Loucy (cell line): Measurements from ENCODE around the gene COMMD10.

Source experiments
- H2AFZ ChIP-seq: fragments of 200-600 bp; sonication (generic); 2 replicates; pipeline ENCODE4 v1.6.0; 2016; ENCODE audit warnings: antibody characterized with exemption, mild to moderate bottlenecking, low read length, moderate library complexity
- H3F3A ChIP-seq: fragments of 200-600 bp; 2 replicates; pipeline ENCODE4 v1.6.0; 2016; ENCODE audit warnings: antibody characterized with exemption, low read depth, mild to moderate bottlenecking
- H3K27me3 ChIP-seq: fragments of 200-600 bp; sonication (generic); 2 replicates; pipeline ENCODE4 v1.6.1; 2014; ENCODE audit warnings: low read length, mild to moderate bottlenecking; ENCODE audit not compliant: insufficient read depth, poor library complexity, severe bottlenecking
- H3K36me3 ChIP-seq: fragments of 200-600 bp; sonication (generic); 2 replicates; pipeline ENCODE4 v1.6.1; 2016; ENCODE audit warnings: low read length; ENCODE audit not compliant: insufficient read depth
- H3K4me1 ChIP-seq: fragments of 200-600 bp; sonication (generic); 2 replicates; pipeline ENCODE4 v1.5.1; 2014; ENCODE audit warnings: low read length, mild to moderate bottlenecking; ENCODE audit not compliant: insufficient read depth, poor library complexity, severe bottlenecking
- H3K4me2 ChIP-seq: fragments of 200-600 bp; sonication (generic); 2 replicates; pipeline ENCODE4 v1.6.0; 2014; ENCODE audit warnings: antibody characterized with exemption, low read length, low read depth, mild to moderate bottlenecking; ENCODE audit not compliant: poor library complexity, severe bottlenecking
- H3K4me3 ChIP-seq: fragments of 200-600 bp; sonication (generic); 2 replicates; pipeline ENCODE4 v1.5.1; 2014; ENCODE audit warnings: low read length, mild to moderate bottlenecking, mixed read lengths; ENCODE audit not compliant: poor library complexity, severe bottlenecking
- H3K79me2 ChIP-seq: fragments of 200-600 bp; sonication (generic); 2 replicates; pipeline ENCODE4 v1.6.1; 2014; ENCODE audit warnings: low read length; ENCODE audit not compliant: insufficient read depth
- H3K9ac ChIP-seq: fragments of 200-600 bp; sonication (generic); 2 replicates; pipeline ENCODE4 v1.6.0; 2014; ENCODE audit warnings: mild to moderate bottlenecking, low read depth, low read length, moderate library complexity; ENCODE audit not compliant: poor library complexity, severe bottlenecking
- H3K9me2 ChIP-seq: fragments of 200-600 bp; sonication (generic); replicated peaks from 2 replicates; pipeline ENCODE4 v1.6.1; 2016; ENCODE audit warnings: low read depth, low read length, mixed read lengths
- H3K9me3 ChIP-seq: fragments of 200-600 bp; sonication (generic); 2 replicates; pipeline ENCODE4 v1.6.1; 2014; ENCODE audit warnings: mild to moderate bottlenecking, antibody characterized with exemption, low read length, low read depth; ENCODE audit not compliant: insufficient read depth
- H4K20me1 ChIP-seq: fragments of 200-600 bp; sonication (generic); 2 replicates; pipeline ENCODE4 v1.6.0; 2014; ENCODE audit warnings: antibody characterized with exemption, low read length, mild to moderate bottlenecking; ENCODE audit not compliant: insufficient read depth, poor library complexity, severe bottlenecking
- EZH2phosphoT487 ChIP-seq: fragments of 200-600 bp; IDR thresholded peaks from 2 replicates; pipeline ENCODE4 v1.6.1; 2018; ENCODE audit warnings: antibody characterized with exemption, mild to moderate bottlenecking, moderate library complexity, borderline replicate concordance
- TF ChIP-seq, protein P1 (sequence below): fragments of 200-600 bp; sonication (generic); conservative IDR thresholded peaks from 2 replicates; pipeline ENCODE4 v1.5.1; 2014; ENCODE audit warnings: mild to moderate bottlenecking, antibody characterized with exemption, low read length

The COMMD10 gene

DNA sequence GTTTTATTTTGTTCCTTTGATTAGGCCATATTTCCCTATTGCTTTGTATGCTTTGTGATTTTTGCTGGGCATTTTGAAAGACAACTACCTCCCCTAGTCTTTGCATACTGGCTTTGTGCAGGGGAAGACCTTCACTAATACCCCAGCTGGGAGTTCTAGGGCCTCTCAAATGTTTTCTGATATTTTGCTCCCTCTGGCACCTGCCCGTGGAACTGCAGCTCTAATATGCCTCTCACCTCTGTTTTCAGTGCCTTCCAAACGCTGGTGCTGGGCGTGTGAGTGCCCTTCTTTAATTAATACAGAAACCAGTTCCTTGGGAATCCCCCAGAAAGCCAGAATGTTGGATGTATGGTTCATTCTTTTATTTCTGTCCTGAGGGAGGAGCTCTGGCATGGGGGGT lies 204.5 kb downstream of the COMMD10 start:
- H3K36me3 ChIP-seq = no peaks in the 10 kb centered on the region
- no peaks in the 10 kb centered on the region for H3K9me3 ChIP-seq
- no peak overlapping the region for H3K4me3 ChIP-seq
- H3K27me3 ChIP-seq = no peaks in the 10 kb centered on the region
- H3K4me1 ChIP-seq = no peaks in the 10 kb centered on the region
- no peaks in the 10 kb centered on the region for H3K9me2 ChIP-seq
- H4K20me1 ChIP-seq = no peaks in the 10 kb centered on the region
- no peak overlapping the region for H3K9ac ChIP-seq
- TF ChIP-seq, protein P1, sequence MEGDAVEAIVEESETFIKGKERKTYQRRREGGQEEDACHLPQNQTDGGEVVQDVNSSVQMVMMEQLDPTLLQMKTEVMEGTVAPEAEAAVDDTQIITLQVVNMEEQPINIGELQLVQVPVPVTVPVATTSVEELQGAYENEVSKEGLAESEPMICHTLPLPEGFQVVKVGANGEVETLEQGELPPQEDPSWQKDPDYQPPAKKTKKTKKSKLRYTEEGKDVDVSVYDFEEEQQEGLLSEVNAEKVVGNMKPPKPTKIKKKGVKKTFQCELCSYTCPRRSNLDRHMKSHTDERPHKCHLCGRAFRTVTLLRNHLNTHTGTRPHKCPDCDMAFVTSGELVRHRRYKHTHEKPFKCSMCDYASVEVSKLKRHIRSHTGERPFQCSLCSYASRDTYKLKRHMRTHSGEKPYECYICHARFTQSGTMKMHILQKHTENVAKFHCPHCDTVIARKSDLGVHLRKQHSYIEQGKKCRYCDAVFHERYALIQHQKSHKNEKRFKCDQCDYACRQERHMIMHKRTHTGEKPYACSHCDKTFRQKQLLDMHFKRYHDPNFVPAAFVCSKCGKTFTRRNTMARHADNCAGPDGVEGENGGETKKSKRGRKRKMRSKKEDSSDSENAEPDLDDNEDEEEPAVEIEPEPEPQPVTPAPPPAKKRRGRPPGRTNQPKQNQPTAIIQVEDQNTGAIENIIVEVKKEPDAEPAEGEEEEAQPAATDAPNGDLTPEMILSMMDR = no peak
- no peak for TF ChIP-seq EZH2phosphoT487
- H2AFZ ChIP-seq = no peak overlapping the region
- no peaks in the 10 kb centered on the region for H3F3A ChIP-seq
- H3K4me2 ChIP-seq = no peak overlapping the region
- no peaks in the 10 kb centered on the region for H3K79me2 ChIP-seq

DNA sequence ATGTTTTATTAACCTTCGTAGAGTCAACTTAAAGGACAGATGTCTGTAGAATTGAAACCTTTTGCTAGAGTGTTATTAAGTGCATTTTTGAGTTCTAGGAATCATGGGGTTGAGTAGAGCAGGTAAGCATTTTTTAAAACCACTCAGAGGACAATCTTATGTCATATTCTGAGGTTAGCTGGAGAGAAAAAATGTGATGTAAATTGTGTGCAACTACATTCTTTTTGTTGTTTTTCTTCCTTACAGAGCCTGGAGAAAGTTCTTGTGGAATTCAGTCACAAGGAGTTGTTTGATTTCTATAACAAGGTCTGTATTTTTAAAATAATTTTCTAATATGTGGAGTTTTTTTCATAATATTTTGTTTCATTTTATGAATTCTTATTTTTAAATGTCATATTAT lies 206.4 kb downstream of the COMMD10 start:
- no peaks in the 10 kb centered on the region for H3F3A ChIP-seq
- H3K4me3 ChIP-seq = no peak overlapping the region
- H3K79me2 ChIP-seq = no peaks in the 10 kb centered on the region
- no peaks in the 10 kb centered on the region for H3K4me1 ChIP-seq
- H3K36me3 ChIP-seq = no peaks in the 10 kb centered on the region
- no peaks in the 10 kb centered on the region for H3K27me3 ChIP-seq
- H4K20me1 ChIP-seq = no peaks in the 10 kb centered on the region
- no peak overlapping the region for H2AFZ ChIP-seq
- no peaks in the 10 kb centered on the region for H3K9me2 ChIP-seq
- no peak for TF ChIP-seq EZH2phosphoT487
- TF ChIP-seq, protein P1 = no peak
- H3K4me2 ChIP-seq = no peak overlapping the region
- H3K9me3 ChIP-seq = no peaks in the 10 kb centered on the region
- no peak overlapping the region for H3K9ac ChIP-seq

DNA sequence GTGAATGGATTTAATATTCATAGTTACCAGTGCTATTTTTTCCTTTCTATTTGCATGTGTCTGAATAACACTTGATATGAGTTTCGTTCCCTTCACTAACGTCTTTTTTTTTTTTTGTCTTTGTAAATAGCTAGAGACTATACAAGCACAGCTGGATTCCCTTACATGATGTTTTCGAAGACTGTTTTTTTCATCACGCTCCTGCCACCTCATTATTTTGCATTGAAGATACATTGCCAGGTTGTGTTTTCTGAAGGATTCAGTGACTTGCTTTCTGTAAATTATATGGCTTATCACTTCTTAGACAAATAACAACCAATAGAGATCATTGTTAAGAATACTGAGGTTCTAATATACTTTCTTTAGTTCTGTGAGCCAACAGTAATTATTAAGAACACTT lies 207.5 kb downstream of the COMMD10 start:
- no peaks in the 10 kb centered on the region for H4K20me1 ChIP-seq
- H3K9me2 ChIP-seq = no peaks in the 10 kb centered on the region
- TF ChIP-seq EZH2phosphoT487 = no peak
- TF ChIP-seq, protein P1 = no peak
- no peaks in the 10 kb centered on the region for H3K9me3 ChIP-seq
- H3K4me1 ChIP-seq = no peaks in the 10 kb centered on the region
- H3K79me2 ChIP-seq = no peaks in the 10 kb centered on the region
- H3F3A ChIP-seq = no peaks in the 10 kb centered on the region
- no peak overlapping the region for H3K4me3 ChIP-seq
- no peak overlapping the region for H3K4me2 ChIP-seq
- no peak overlapping the region for H3K9ac ChIP-seq
- no peaks in the 10 kb centered on the region for H3K36me3 ChIP-seq
- no peak overlapping the region for H2AFZ ChIP-seq
- no peaks in the 10 kb centered on the region for H3K27me3 ChIP-seq
